ENCODE data around the gene HRH3. TPM values are rescaled to one million over a fixed set of nuclear protein-coding genes. Genes with fewer than 3 reads are reported as not detected.

The HRH3 gene
- total RNA-seq, 1 donor from 2014 or later: 0.09 TPM

- Mint-ChIP-seq H3K4me1 (peaks cover 3% of the 10 kb centered on the region), H3K4me3 (no peak overlapping the region), H3K27me3 (ENCODE audit: insufficient read depth, low read depth) (peaks cover 3% of the 10 kb centered on the region), H3K36me3 (peaks cover 14% of the 10 kb centered on the region), H3K27ac (no peak overlapping the region), H3K9me3 (no peaks in the 10 kb centered on the region)
- H3K9ac ChIP-seq: no peak overlapping the region
- H3K36me3 ChIP-seq: peaks cover 7% of the 10 kb centered on the region
- no peak overlapping the region for H3K4me2 ChIP-seq
- no peaks in the 10 kb centered on the region for H4K20me1 ChIP-seq (ENCODE audit: low read depth)
- no peaks in the 10 kb centered on the region for H3K79me2 ChIP-seq (ENCODE audit: low read depth)
- H3K4me3 ChIP-seq: no peak overlapping the region
- DNase-seq (ENCODE audit: low spot score): no peak
- peaks cover 22% of the 10 kb centered on the region for H3F3A ChIP-seq (ENCODE audit: low read depth)
- no peaks in the 10 kb centered on the region for H3K27me3 ChIP-seq
- no peak overlapping the region for H3K27ac ChIP-seq
- TF ChIP-seq EZH2phosphoT487 (IDR thresholded peaks at IDR 0.05) (no peak), CTCF (IDR thresholded peaks at IDR 0.05) (no peak), EZH2 (IDR thresholded peaks at IDR 0.05) (no peak)
- H3K4me1 ChIP-seq: peaks cover 3% of the 10 kb centered on the region
- no peaks in the 10 kb centered on the region for H3K9me3 ChIP-seq (ENCODE audit: low read depth)
- no peak overlapping the region for H2AFZ ChIP-seq (replicated peaks)
Measured at GRCh38 chr20:62176866-62177265, 43.2 kb downstream of the HRH3 start.

GRCh38 chr20:62175711-62176110 is 44.4 kb downstream of the HRH3 start:
- no peak overlapping the region for H2AFZ ChIP-seq (replicated peaks)
- TF ChIP-seq EZH2 (IDR thresholded peaks at IDR 0.05) (no peak), CTCF (IDR thresholded peaks at IDR 0.05) (no peak), EZH2phosphoT487 (IDR thresholded peaks at IDR 0.05) (no peak)
- Mint-ChIP-seq H3K27ac (no peak overlapping the region), H3K27me3 (ENCODE audit: insufficient read depth, low read depth) (peaks cover 3% of the 10 kb centered on the region), H3K9me3 (no peaks in the 10 kb centered on the region), H3K4me1 (no peaks in the 10 kb centered on the region), H3K36me3 (peaks cover 17% of the 10 kb centered on the region), H3K4me3 (no peak overlapping the region)
- H3K27me3 ChIP-seq: no peaks in the 10 kb centered on the region
- no peak overlapping the region for H3K4me2 ChIP-seq
- H3K9ac ChIP-seq: no peak overlapping the region
- H3K36me3 ChIP-seq: peaks cover 7% of the 10 kb centered on the region
- DNase-seq (ENCODE audit: low spot score): no peak
- no peaks in the 10 kb centered on the region for H3K4me1 ChIP-seq
- H3K79me2 ChIP-seq (ENCODE audit: low read depth): no peaks in the 10 kb centered on the region
- H3F3A ChIP-seq (ENCODE audit: low read depth): peaks cover 10% of the 10 kb centered on the region
- H3K4me3 ChIP-seq: no peak overlapping the region
- H3K27ac ChIP-seq: no peak overlapping the region
- no peaks in the 10 kb centered on the region for H4K20me1 ChIP-seq (ENCODE audit: low read depth)
- H3K9me3 ChIP-seq (ENCODE audit: low read depth): no peaks in the 10 kb centered on the region

- Histone ChIP-seq H3K79me2 (ENCODE audit: low read depth) (no peaks in the 10 kb centered on the region), H2AFZ (replicated peaks) (no peak overlapping the region), H4K20me1 (ENCODE audit: low read depth) (no peaks in the 10 kb centered on the region), H3K36me3 (peaks cover 3% of the 10 kb centered on the region), H3F3A (ENCODE audit: low read depth) (peaks cover 4% of the 10 kb centered on the region), H3K4me1 (no peaks in the 10 kb centered on the region), H3K27ac (no peak overlapping the region), H3K27me3 (no peaks in the 10 kb centered on the region), H3K9ac (no peak overlapping the region), H3K4me3 (no peak overlapping the region), H3K4me2 (no peak overlapping the region), H3K9me3 (ENCODE audit: low read depth) (no peaks in the 10 kb centered on the region)
- no peak for DNase-seq (ENCODE audit: low spot score)
- no peaks in the 10 kb centered on the region for H3K4me1 Mint-ChIP-seq
- H3K27ac Mint-ChIP-seq: no peak overlapping the region
- TF ChIP-seq EZH2phosphoT487 (IDR thresholded peaks at IDR 0.05) (no peak), EZH2 (IDR thresholded peaks at IDR 0.05) (no peak), CTCF (IDR thresholded peaks at IDR 0.05) (no peak)
- peaks cover 4% of the 10 kb centered on the region for H3K27me3 Mint-ChIP-seq (ENCODE audit: insufficient read depth, low read depth)
- H3K9me3 Mint-ChIP-seq: no peaks in the 10 kb centered on the region
- H3K36me3 Mint-ChIP-seq: peaks cover 17% of the 10 kb centered on the region
- H3K4me3 Mint-ChIP-seq: no peak overlapping the region
Measured at GRCh38 chr20:62174870-62175624, 45.0 kb downstream of the HRH3 start.
